ENCODE data around the gene USP4. TPM values are rescaled to one million over a fixed set of nuclear protein-coding genes. Genes with fewer than 3 reads are reported as not detected.
A peak's percentile ranks its signal among the peaks of the same experiment; 100 is the strongest.

The USP4 gene
- total and polyA plus RNA-seq, 2 of the 13 experiments (the other 11 are each of a cell fraction or from before 2014, with no cell fraction given): 9.2 to 20.8 TPM

DNA sequence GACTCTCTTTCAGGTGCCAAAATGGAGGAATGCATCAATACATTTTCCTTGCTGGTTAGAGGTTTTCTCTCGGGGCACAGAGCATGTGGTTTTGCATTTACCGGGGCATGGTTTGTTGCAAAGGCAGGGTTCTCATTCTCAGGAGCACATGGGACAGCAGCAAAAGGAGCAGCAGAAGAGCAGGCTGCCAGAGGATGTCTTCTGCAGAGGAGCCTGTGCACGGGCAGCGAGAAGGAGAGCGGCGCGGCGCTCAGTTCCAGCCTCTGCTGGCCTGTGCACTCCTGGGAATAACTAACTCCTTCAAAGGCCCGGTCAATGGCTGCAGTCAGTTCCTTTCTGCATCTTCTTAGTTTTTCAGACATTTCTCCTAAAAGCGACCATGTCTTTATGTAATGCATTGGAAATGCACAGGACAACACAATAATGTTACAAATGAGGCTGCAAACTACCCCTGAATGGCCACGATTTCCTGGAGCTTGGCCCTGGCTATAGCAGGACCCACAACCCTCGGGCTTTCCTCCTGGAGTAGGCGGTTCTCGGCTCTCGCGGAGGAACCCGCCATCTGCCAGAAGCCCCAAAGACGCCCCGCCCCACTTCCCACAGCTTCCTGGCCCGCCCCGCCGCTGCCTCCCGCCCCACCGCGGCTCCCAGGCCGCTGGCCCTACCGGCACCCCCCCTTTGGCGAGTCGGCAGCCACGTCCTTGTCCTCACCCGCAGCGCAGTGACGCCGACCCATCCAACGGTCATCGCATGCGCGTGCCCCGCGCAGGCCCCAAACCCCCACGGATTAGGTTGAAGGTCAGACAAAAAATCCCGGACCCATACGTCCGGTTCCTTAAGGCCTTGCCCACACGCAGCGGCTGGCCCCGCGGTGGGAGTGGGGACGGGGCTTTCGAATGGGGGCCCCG is 63.1 kb downstream of the USP4 start, which contains the start of gene C3orf62:
Gene C3orf62, minus strand, starts transcription at position 758 of the 908 bp plus-strand sequence. Its CDS starts 360 bp downstream, at position 398.
- H3K4me2 ChIP-seq (ENCODE audit: low read depth, low read length): no peak within 1 kb of the TSS
- 97% methylated on average over 39 of the region's 51 CpGs for WGBS (ENCODE audit: low lambda C conversion rate)
- no peaks in the 10 kb centered on the region for H3K4me1 ChIP-seq (ENCODE audit: insufficient read depth, low read length)
- H3K27ac ChIP-seq (ENCODE audit: extremely low read length, insufficient read depth, low read length): no peak within 1 kb of the TSS
- no peak for DNase-seq (ENCODE audit: low spot score)
- H3K79me2 ChIP-seq (ENCODE audit: insufficient read depth, low read length): no peaks in the 10 kb centered on the region
- intact Hi-C loops (cut with micrococcal nuclease; ENCODE audit: unreplicated experiment): no loop called here
- H3K36me3 ChIP-seq (replicated peaks in 1 of 2; ENCODE audit: control insufficient read depth in 1 of 2, insufficient read depth in 2 of 2, low read length in 2 of 2): peaks cover 3 to 32% of the 10 kb centered on the region in 2 experiments; a peak in 4 of 5 replicates
- H4K20me1 ChIP-seq (ENCODE audit: insufficient read depth, low read length): no peaks in the 10 kb centered on the region
- FAIRE-seq: no peak
- TF ChIP-seq, protein P1, sequence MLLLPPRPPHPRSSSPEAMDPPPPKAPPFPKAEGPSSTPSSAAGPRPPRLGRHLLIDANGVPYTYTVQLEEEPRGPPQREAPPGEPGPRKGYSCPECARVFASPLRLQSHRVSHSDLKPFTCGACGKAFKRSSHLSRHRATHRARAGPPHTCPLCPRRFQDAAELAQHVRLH (CRISPR knock-in tag; IDR thresholded peaks at IDR 0.05; ENCODE audit: borderline replicate concordance, low read depth): no peak
- TF ChIP-seq AGO2 (optimal IDR thresholded peaks at IDR 0.05; ENCODE audit: low read depth, low read length) (peak; percentile 64), MEIS1 (CRISPR knock-in tag; IDR thresholded peaks at IDR 0.05; ENCODE audit: borderline replicate concordance) (no peak), ZBTB43 (CRISPR knock-in tag; conservative IDR thresholded peaks at IDR 0.05) (no peak)
- ATAC-seq: no peak
- H3K4me3 ChIP-seq (replicated peaks in 1 of 3; ENCODE audit: insufficient read depth in 1 of 3, low read depth in 2 of 3, low read length in 3 of 3): no peak within 1 kb of the TSS
- ChIA-PET POLR2A (no interaction called here), CTCF (ENCODE audit: low intra/inter-chr PET ratio, low total read pairs) (no interaction called here)
- H2AFZ ChIP-seq (ENCODE audit: low read length): no peak within 1 kb of the TSS
- BruUV-seq (replicated peaks): no TSS peak
- H3K9me3 ChIP-seq (ENCODE audit: low read length): no peaks in the 10 kb centered on the region
- no peaks in the 10 kb centered on the region for H3K27me3 ChIP-seq (ENCODE audit: control insufficient read depth in 1 of 2, insufficient read depth in 2 of 2, low read length in 2 of 2)
- in situ Hi-C loops (cut with HindIII; ENCODE audit: extremely low pct_ligation_motif_present, low pct_unique_long_range_greater_than_20kb): no loop called here
- no peak within 1 kb of the TSS for H3K9ac ChIP-seq (ENCODE audit: insufficient read depth, low read depth, low read length)

Measured in HepG2 (cell line).